DMS53 treated with DMSO at 0.1 percent for 48 hours (cell line): ENCODE results near the gene MAGI2.
A peak's percentile ranks its signal among the peaks of the same experiment; 100 is the strongest.
"Not testable (repeated sequence)": the region's sequence is repeated elsewhere in the genome, so short reads cannot be mapped to it uniquely, and the experiment has no call there.

Source experiments
- DNase-seq: peaks from one replicate; lab custom pipeline; 2025; ENCODE audit not compliant: unreplicated experiment; lab: John Stamatoyannopoulos, UW

Gene MAGI2

DNA sequence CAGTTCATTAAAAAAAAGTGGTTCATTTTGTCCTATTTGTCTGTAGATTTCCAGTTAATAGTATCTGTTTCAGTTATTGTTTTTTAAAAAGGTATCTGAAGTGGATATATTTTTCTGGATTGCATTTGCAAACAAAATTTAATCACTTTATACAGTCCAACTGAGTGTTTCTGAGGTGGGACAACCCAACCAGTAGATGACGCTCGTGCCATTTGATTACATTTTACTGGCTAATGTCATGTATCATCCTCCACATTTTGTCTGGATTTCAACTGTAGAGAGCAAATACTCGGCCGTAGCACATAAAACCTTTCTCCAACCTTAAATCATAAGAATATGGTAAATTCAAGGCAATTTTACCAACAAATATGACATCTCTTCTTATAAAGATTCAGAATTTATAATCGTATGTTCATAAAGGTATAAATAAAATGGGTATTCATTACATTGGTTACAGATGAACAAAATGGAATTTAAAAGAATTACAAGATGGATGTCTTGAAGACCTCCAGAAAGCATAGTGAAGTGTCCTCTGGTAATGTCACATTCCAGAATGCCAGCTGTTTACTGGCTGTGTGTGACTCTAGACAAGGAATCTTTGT, 865.9 kb downstream of the MAGI2 start:
- peak; percentile 53 for DNase-seq

DNA sequence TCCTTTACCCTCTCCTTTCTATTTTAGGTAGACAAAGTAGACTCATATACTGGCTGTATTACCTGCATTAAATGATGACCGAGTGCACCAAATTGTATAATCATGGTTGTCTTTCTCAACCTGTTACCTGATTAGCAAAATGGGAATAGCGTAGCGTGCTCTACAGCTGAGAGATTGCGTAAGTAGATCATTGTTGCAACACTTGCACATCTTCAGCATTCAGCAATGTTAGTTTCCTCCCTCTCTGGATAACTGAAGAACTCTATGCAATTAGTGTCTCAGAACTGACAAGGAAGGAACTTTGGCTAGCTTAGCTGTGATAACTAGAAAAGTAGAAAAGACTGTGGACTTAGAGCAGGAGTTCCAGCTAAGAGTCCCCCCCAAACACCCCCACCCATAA, 867.5 kb downstream of the MAGI2 start:
- DNase-seq = no peak

DNA sequence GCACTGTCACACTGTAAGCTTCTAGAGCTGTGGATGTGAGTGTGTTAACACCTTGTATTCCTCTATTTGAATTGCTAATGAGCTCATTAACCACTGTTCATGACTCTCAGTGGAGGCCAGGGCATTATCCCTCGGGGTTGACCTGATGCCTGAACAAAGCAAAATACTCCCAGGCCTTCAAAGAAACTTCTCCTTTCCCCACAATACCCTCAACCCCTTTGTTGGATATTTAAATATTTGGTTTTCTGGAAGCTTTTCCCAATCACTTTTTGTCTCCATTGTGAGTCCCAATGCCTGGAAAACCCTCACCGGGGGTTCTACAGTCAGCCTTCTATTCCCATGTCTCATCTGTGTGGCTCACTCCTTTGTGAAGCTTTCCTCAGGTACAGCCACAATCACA, 874.8 kb downstream of the MAGI2 start:
- DNase-seq = no peak

GRCh38 chr7:78577174-78577952, 876.1 kb downstream of the MAGI2 start:
- not testable (repeated sequence) for DNase-seq

- DNase-seq = no peak
Observed at GRCh38 chr7:78576236-78576635, 877.2 kb downstream of the MAGI2 start.

- DNase-seq = no peak
Observed at GRCh38 chr7:78571292-78571691, 882.2 kb downstream of the MAGI2 start.

- no peak for DNase-seq
Observed at GRCh38 chr7:78568690-78569089, 884.8 kb downstream of the MAGI2 start.

- DNase-seq = no peak
Observed at GRCh38 chr7:78567836-78568235, 885.6 kb downstream of the MAGI2 start.

- DNase-seq = no peak
Observed at GRCh38 chr7:78565784-78566183, 887.7 kb downstream of the MAGI2 start.

GRCh38 chr7:78563191-78563590, 890.3 kb downstream of the MAGI2 start:
- no peak for DNase-seq

DNA sequence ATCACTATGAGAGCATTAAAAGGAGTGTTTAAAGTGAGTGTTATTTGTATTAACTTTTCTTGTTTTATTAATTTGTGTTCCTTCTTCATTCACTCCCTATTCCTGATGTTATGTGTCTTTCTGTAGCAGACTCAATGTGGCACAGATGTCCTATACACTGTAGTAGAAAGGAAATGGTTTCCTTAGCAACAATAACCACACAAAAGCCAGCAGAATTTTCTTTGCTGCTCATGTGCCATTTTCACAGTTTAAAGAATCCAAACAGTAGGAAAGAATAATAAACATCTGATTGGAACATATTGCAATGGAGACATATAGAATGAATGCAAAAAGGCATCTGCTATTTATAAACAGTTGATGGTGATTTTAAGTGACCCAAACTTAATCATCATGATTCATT, 891.3 kb downstream of the MAGI2 start:
- no peak for DNase-seq

DNA sequence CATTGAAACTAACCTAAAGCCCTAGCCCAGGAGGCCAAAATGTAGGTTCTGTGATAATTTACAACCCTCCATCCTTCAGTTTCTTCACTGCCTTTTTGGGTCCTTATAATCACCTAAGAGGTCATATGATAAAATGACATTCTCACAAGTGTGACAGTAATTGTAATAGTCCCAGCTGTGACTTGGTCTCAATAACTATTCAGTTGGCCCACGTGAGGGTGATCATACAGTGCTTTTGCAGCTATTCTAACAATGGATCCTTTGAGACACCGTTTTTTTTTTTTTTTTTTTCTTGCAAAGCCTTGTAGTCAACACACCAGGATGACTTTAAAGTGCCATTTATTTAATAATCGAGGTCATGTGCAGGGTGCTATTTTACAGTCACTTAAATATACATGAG, 894.9 kb downstream of the MAGI2 start:
- DNase-seq = no peak

DNA sequence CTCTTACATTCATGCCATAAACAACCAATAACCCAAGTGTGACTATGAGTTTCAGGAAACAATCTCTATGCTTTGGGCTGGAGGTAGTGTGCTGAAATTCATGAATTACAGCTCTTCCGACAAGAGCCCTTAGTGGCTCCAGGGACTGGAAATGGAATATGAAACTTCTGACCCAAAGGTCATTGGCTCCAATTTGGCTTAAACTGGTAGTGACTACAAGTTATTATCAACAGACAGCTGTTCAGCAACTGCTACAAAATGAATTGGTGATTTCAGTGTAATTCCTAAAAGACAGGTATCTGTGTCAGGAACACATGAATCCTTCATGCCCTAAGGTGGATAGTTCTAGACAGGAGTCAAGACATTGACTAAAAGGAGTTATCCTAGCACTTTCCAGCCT, 909.5 kb downstream of the MAGI2 start:
- DNase-seq = no peak

- DNase-seq = no peak
Observed at GRCh38 chr7:78542981-78543380, 910.5 kb downstream of the MAGI2 start.

- DNase-seq = no peak
Observed at GRCh38 chr7:78542541-78542940, 910.9 kb downstream of the MAGI2 start.

DNA sequence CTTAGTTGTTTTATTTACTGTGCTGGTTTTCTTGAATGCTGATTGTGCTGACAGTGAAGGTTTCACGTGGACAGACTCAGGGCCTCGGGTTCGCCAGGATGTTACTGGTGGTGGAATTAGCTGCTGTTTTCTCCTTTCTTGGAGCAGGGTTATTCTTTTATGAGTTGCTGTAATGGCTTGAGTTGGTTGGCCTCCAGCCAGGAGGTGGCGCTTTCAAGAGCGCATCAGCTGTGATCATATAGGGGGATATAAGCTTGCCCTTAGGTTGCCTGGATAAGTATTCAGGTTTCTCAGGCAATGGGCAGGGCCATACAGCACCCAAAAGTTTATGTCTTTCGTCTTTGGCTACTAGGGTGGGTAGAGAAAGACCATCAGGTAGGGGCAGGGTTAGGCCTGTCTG, 913.6 kb downstream of the MAGI2 start:
- no peak for DNase-seq

DNA sequence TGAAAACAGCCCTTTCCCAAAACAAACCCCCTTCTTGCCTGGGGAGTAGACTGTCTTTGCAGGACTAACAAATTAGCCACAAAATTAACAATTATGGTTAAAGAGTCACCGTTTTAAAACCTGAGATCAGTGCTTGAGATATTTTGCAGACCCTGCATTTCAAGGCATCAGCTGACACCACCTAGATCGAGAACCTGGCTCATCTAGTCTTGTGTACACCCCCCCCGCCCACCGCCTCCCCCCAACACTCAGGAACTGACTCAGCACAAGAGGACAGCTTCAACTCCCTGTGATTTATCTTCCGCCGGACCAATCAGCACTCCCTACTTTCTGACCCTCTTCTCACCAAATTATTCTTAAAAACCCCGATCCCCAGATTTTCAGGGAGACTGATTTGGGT, 917.8 kb downstream of the MAGI2 start:
- no peak for DNase-seq

- DNase-seq = peak; percentile 97
Observed at GRCh38 chr7:78530351-78530750, 923.1 kb downstream of the MAGI2 start.

DNA sequence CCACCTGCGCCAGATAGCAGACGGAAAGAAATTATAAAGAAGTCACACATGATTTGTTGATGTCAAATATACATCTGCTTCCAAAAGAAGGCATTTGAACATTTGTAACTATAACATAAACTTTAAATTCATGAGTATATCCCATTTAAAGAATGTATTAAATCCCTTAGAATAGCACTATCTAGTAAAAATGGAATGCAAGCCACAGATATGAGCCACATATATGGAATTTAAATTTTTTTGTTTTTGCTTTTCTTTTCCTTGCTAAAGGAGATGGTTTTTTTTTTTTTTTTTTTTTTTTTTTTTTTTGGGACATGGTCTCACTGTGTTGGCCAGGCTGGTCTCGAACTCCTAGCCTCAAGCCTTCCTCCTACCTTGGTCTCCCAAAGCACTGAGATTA, 924.1 kb downstream of the MAGI2 start:
- DNase-seq = no peak

DNA sequence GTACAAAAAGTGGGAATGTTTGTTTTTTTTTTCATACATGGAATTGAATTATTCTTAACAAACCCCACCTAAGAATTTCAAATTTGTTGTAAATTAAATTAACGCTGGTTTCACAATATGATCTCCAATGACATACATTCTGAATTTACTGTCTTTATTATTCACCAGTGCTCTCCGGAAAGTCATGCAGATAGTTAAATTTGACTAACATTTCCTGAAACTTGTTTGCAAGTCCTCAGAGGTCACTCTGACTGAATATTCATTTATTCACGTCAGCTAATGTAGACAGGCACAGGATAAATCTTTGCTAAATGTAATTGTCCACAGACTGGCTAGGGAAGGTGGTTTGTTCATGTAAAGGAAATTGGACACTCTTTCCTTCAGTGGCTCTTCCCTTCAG, 924.5 kb downstream of the MAGI2 start:
- no peak for DNase-seq

GRCh38 chr7:78523930-78524329, 929.5 kb downstream of the MAGI2 start:
- no peak for DNase-seq

DNA sequence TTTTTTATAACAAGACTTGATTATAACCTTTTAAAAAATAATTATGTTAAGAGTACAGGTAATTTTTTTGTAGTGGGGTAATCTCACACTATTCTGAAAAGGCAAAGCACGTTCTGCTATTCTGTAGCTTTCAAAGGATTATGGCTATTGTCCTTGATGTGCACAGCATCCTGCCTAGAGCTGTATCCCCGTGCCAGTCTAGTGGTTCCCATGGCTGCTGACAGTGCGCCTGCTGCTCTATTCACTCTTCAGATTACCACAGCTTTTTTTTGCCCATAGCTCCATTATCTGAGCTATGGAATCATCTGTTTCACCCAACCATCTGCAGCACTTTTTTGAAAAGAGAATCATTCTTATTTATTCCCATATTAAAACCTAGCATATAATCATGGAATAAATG, 931.5 kb downstream of the MAGI2 start:
- no peak for DNase-seq

DNA sequence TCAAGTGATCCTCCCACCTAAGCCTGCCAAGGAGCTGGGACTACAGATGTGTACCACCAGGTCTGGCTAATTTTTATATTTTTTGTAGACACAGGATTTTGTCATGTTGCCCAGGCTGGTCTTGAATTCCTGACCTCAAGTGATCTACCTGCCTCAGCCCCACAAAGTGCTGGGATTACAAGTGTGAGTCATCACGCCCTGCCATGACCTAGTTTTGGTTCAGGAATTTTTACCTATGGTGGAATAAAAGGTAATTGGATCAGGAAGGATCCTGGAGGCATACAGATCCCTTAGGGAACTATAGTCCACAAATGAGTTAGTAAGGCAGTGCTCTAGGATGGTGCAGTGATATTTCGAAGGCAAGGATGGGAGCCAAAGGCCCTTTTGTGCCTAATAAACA, 937.0 kb downstream of the MAGI2 start:
- no peak for DNase-seq
